Middle frontal gyrus (tissue), 1 donor: ENCODE results near the gene SSBP2.
"Not testable (repeated sequence)": the region's sequence is repeated elsewhere in the genome, so short reads cannot be mapped to it uniquely, and the experiment has no call there.

Experiments used
- DNase-seq: peaks from one replicate; pipeline ENCODE4 v3.0.0-alpha.2; 2015; ENCODE audit warnings: low spot score; ENCODE audit errors: extremely low spot score

SSBP2 gene

DNA sequence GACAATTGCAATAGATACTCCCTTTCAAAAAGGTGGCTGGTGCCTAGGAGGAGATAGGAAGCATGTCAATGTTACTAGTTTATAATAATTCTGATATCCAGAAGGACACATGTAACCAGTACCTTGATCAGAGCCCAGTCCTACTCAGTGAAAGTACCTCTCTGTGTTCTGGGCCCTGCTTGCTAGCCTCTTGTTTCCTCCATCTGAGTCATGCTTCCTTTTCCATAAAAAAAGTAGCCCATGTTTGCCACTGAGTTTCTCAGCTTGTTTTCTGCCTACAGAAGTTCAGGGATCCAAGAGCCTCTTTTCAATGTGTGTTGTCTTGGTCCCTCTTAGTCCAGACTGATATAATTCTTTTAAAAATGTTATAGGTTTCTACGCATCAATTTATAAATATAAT lies 149.0 kb downstream of the SSBP2 start:
- DNase-seq, result no peak

- not testable (repeated sequence) for DNase-seq
These were observed 158.8 kb downstream of the SSBP2 start for GRCh38 chr5:81592085-81592484.

GRCh38 chr5:81590498-81591384 lies 160.2 kb downstream of the SSBP2 start:
- no peak for DNase-seq

DNA sequence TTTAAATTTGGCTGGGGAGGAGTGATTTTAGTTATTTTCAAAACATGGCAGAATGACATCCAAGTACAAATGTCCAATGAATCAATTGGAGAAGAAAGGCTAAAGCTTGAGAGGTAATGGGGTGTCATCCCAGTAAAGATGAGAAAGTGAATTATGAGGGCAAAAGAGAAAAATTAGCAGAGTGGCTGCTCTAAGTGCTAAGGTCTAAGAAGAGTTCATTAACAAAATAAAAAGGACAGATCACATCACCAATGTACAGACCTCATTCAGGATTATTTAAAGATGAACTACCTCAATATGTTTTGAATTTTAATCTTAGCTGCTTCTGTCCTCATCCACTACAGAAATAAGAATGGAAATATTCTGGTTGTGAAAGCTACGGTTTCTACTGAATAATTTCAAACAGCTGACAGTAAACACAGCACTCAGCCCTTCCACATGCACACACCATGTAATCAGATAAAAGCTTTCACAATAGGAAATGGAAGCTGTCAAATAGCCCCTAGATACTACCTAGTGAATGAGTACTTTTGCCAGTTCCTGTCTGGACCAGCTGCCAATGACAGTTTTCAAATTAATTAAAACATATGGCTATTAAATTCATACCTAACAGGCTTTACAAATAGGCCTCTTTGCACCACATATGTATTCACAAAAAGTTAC lies 171.5 kb downstream of the SSBP2 start:
- no peak for DNase-seq

DNA sequence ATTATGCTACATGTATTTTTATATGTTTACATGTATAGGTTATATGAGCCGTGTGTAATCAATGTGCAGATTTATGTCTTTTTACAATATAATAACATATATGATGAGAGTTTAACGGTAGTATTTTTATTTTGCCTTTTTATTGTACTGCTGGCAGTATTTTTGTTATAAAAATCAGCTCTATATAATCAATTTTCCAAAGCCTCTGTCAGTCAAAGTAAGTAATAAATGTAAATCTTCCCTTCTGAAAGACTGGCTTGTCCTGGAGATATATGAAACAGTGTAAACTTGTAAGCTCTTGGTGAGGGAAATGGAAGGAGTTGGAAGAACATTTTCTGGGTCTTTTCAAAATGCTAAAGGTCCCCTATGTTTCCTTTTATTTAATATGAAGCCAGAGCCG lies 173.8 kb downstream of the SSBP2 start:
- DNase-seq, result no peak

GRCh38 chr5:81575924-81576323 lies 175.0 kb downstream of the SSBP2 start:
- no peak for DNase-seq

DNA sequence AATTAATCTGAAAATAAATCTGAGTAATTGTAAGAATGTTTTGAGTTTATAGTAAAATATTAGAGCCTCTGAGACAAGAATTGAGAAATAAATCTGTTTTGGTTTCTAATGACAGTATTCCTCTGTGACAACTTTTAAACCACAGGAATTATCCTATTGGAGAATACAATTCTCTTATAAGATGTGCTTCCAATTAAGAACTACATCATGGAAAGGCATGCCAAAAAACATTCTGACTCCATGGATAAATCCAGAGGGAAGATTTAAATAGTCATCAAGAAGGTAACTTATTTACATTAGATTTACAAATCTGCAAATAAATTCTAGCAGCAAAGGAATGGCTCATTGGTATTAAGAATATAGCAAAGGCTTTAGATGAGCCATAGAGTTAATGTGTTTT lies 178.7 kb downstream of the SSBP2 start:
- DNase-seq, result no peak

- no peak for DNase-seq
These were observed 192.7 kb downstream of the SSBP2 start for GRCh38 chr5:81558188-81558587.

DNA sequence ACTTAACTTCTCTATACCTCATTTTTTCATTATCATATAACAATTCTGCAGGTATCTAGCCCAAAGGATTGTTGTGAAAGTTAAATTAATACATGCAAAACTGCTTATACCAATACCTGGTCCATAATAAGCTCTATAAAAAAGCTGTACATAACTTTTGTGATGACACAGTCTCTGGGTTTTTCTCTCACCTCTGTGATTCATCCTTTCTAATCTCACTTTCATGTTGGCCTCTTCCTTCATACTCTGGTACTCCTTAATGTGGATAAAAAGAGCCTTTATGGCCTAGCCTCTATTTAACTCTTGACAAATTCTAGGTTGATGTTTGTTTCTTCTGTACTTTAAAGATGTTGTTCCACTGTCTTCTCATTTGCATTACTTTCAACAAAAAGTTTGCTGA lies 194.1 kb downstream of the SSBP2 start:
- no peak for DNase-seq

GRCh38 chr5:81555865-81556264 lies 195.0 kb downstream of the SSBP2 start:
- no peak for DNase-seq

DNA sequence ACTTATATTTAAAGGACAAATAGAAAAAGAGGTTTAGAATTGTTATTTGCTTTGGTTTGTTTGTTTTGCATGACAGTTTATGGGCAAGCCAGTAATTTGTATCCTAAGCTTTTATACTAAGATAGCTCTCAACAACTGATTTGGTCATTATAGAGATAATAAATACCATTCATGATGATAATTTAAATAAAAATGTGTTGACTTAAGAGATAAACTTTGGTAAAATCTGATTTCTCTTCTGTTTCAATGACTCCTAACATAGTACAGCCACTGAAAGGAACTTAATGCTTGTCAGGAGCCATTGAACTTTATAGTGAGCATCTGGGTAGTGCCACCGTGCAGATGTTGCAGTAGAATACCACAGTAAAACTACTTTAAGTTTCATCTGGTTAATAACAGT lies 196.2 kb downstream of the SSBP2 start:
- DNase-seq, result no peak

GRCh38 chr5:81553567-81554212 lies 197.2 kb downstream of the SSBP2 start:
- DNase-seq, result no peak

- DNase-seq, result no peak
These were observed 197.9 kb downstream of the SSBP2 start for GRCh38 chr5:81552852-81553566.

GRCh38 chr5:81549123-81549522 lies 201.8 kb downstream of the SSBP2 start:
- DNase-seq, result no peak

- no peak for DNase-seq
These were observed 203.9 kb downstream of the SSBP2 start for GRCh38 chr5:81547001-81547400.

- no peak for DNase-seq
These were observed 205.0 kb downstream of the SSBP2 start for GRCh38 chr5:81545911-81546310.

DNA sequence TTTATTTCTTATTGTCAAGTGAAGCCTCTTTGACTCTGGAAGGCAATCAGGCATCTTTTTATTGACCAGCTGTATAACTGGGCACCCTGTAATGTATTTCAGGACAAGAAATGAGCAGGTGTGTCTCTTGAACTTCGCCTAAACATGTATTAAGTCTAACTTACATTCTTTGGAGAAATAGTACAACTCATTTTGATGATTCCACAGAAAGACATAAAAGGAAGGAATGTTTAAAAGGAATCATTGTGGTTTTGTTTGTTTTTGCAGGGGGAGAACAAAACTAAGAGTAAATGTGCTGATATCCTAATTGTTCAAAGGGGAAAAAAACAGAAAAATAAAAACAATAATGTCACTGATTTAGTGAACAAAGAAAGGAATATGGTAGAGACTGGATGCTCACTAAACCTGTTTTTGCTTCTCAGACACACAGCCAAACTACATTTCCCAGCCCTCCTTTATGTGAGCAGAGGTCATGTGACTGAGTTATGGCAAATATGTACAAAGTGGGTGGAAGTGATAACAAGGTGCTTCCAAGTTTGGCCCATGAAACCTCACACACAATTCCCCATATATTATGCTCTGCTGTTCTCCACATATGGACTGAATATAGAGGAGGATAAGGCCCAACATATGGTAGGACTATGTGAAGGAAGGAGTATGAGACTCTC lies 206.4 kb downstream of the SSBP2 start:
- DNase-seq, result no peak

DNA sequence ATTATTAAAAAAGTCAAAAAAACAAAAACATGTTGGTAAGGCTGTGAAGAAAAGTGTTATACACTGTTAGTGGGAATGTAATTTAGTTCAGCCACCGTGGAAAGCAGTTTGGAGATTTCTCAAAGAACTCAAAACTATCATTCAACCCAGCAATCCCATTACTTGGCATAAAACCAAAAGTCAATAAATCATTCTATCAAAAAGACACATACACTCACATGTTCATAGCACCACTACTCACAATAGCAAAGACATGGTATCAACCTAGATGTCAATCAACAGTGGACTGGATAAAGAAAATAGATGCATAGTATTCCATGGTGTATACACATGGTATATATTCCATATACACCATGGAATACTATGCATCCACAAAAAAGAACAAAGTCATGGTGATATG lies 208.7 kb downstream of the SSBP2 start:
- no peak for DNase-seq

DNA sequence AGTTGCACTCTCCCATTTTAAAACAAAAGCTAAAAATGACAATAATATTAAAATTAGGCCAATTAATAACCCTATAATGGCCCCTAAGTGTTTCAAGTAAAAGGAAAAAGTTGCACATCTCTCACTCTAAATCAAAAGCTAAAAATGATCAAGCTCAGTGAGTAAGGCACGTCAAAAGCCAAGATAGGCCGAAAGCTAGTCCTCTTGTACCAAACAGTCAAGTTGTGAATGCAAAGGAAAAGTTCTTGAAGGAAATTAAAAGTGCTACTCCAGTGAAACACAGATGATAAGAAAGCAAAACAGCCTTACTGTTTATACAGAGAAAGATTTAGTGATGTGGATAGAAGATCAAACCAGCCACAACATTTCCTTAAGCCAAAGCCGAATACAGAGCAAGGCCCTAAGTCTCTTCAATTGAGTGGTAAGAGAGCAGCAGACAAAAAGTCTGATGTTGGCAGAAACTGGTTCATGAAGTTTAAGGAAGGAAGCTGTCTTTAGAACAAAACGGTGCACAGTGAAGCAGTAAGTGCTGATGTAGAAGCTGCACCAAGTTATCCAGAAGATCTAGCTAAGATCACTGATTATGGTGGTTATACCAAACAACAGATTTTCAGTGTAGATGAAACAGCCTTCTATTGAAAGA lies 212.9 kb downstream of the SSBP2 start:
- no peak for DNase-seq

DNA sequence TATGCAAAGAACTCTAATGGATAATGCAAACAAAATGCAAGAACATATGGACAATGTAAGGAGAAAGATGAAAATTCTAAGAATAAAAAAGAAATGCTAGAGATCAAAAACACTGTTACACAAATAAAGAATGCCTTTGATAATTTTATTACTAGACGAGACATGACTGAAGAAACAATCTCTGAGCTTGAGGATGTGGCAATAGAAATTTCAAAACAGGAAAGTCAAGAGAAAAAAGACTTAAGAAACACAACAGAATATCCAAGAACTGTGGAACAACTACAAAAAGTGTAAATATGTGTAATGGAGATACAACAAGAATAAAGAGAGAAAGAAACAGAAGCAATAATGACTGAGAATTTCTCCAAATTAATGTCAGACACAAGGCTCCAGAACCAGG lies 216.5 kb downstream of the SSBP2 start:
- no peak for DNase-seq
